GM21423 (cell line): ENCODE measurements around the gene ZBTB20.

Source experiments
- ATAC-seq: cut with Tn5 transposase; IDR thresholded peaks from one replicate; pipeline ENCODE4 v1.9.1; 2021; ENCODE audit warnings: mild to moderate bottlenecking, moderate library complexity; ENCODE audit not compliant: unreplicated experiment

The ZBTB20 gene

GRCh38 chr3:115038817-115039216, 108.3 kb downstream of the ZBTB20 start:
- ATAC-seq: no peak

GRCh38 chr3:115022835-115023398, 124.2 kb downstream of the ZBTB20 start:
- ATAC-seq: no peak

- no peak for ATAC-seq
Measured at GRCh38 chr3:115022199-115022598, 124.9 kb downstream of the ZBTB20 start.

GRCh38 chr3:115021061-115021460, 126.0 kb downstream of the ZBTB20 start:
- no peak for ATAC-seq

DNA sequence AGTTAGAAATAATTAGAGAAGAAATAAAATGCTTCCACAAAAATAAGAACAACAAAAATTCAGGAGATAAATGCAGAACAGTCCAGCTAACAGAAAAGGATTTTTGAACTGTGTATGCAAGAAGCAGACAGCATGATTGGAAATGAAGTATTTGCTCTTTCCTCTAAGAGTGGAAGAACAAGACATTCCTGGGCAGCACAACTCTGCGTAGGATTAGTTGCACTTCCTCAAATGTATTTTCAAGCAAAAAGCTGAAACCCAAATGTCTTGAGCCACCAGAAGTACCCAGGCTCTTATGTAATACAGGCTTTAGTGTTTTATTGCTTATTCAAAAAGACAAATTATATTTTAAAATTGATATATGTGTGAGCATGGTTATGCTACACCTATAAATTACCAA, 127.2 kb downstream of the ZBTB20 start:
- ATAC-seq: no peak

GRCh38 chr3:115018694-115019093, 128.4 kb downstream of the ZBTB20 start:
- no peak for ATAC-seq

GRCh38 chr3:115007966-115008365, 139.1 kb downstream of the ZBTB20 start:
- ATAC-seq: no peak

DNA sequence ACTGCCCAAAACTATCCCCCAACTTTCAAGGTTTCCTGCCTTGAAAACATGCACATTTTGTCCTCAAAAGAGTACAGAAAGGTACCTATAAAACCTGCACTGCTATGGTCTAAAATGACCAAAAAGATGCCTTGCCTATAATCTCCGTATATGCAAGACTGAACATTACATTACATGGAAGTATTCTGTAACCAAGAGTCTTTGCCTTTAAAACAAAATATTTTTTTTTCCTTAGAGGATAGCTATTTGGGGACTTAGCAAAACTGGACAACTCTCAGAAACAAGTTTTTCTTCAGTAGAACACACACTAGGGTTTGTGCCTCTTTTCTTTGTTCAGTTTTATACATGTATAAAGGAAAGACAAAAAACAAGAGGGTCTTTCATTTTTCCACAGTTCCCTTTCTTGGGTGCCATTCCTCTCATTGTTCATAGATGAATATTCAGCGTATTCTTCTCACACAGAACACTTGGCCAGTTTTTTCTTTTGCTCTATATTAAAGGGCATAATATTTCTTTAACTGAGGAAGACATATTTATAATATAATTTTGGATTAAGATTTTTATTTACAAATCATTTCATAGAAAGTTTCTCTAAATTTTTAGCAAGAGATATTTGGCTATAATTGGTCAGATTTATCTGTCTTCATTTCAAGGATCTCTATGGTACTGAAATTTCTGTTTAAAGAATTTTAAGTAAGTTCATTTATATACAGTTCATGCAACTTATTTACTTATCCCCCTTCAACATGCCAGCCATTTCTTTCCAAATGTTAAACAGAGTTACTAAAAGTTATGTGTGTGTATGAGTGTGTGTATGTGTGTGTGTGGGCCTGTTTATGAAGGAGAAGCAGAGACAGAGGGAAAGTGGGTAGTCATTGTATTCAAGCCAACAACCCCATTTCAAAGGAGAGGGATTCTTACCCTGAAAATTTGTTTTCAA, 142.6 kb downstream of the ZBTB20 start:
- no peak for ATAC-seq

- no peak for ATAC-seq
Measured at GRCh38 chr3:114998971-114999579, 148.0 kb downstream of the ZBTB20 start.

- no peak for ATAC-seq
Measured at GRCh38 chr3:114994554-114995341, 152.3 kb downstream of the ZBTB20 start.

GRCh38 chr3:114985776-114986175, 161.3 kb downstream of the ZBTB20 start:
- no peak for ATAC-seq

DNA sequence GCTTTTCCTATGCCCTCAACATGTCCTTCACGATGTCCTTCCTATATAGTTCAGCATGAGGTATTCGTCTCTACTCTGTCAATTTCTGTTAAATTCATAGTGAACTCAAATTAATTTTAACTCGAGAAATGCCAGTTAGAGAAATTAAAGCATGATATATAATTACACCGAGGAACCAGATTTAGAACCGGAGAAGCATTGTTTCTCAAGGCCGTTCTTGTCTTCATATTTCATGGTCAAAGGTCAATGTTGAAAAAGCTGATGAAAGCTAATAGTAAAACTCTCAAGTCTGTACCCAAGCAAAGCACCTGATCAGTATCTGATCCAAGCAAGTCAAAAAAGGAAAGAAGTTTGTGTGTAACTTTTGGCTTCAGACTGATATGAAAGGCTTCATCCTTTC, 163.8 kb downstream of the ZBTB20 start:
- no peak for ATAC-seq

DNA sequence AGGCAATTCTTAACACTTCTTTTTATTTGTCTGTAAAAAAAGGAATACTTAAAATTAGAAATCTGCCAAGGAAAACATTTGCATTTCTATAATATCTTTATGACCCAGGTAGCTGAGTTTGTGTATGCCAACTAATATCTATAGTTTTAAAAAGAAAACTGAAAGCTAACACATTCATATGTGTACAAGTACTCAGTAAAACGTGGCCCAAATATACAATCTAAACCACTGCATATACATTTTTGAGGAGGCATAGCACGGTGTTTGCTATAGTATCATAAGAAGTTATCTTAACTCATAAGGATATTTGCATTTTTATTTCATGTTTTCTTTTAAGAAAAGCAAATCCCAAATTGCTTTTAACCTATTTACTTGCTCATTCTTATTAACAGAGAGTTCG, 172.7 kb downstream of the ZBTB20 start:
- ATAC-seq: peak; percentile 88

GRCh38 chr3:114973536-114973935, 173.6 kb downstream of the ZBTB20 start:
- no peak for ATAC-seq

- no peak for ATAC-seq
Measured at GRCh38 chr3:114967168-114967567, 179.9 kb downstream of the ZBTB20 start.

- no peak for ATAC-seq
Measured at GRCh38 chr3:114962189-114962588, 184.9 kb downstream of the ZBTB20 start.

GRCh38 chr3:114958930-114959329, 188.2 kb downstream of the ZBTB20 start:
- ATAC-seq: peak; percentile 60

DNA sequence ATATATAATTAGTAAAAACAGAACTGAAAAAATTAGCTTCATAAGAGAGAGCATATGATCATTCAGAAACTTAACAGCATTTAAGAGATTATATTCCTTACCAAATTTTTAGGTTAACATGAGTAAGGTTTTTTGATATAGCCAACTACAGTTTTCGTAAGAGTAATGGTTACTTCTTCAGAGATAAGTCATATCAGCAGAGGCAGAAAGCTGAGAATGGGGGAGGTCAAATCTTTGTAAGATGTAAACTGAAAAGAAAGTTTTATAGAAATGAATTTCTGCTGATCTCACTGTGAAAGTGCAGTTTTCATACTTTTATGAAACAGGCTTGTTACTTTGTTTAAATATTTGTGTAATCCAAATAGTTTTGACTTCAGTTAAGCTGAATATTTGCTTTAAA, 193.3 kb downstream of the ZBTB20 start:
- no peak for ATAC-seq

DNA sequence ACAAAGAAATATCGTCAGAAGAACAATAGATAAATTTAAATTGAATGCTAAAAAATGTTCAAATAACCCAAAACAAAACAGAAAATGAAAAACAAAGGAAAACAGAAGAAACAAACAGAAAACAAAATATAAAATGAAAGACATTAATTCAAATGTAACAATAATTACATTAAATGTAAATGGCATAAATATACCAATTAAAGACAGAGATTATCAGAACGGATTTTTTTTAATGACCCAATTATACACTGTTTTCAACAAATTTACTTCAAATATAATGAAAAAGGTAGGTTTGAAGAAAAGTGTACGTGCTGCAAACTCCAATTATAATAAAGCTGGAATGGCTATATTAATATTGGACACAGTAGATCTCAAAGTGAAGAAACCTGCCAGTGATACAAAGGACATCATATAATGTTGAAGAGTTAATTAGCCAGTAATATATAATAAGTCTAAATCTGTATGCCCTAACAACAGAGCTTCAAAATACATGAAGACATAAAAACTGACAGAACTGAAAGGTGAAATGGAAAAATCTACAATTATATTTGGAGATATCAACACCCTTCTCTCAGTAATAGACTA, 193.8 kb downstream of the ZBTB20 start:
- no peak for ATAC-seq

GRCh38 chr3:114942773-114943172, 204.3 kb downstream of the ZBTB20 start:
- ATAC-seq: no peak
